OCI-LY7 (cell line): ENCODE results near the gene FAM193B. TPM values are rescaled to one million over a fixed set of nuclear protein-coding genes. Genes with fewer than 3 reads are reported as not detected.
A peak's percentile ranks its signal among the peaks of the same experiment; 100 is the strongest.

Experiments used
- BruUV-seq: library from RNA; stranded (reverse); fragments of 400-500 nt; replicated peaks from 2 replicates; lab custom pipeline; 2021; lab: Mats Ljungman, UMichigan
- CTCF ChIA-PET: fragments of 300-600 bp; sonication (Branson Sonifier 250); formaldehyde crosslinking; loops from one replicate; lab custom pipeline; 2022; ENCODE audit warnings: antibody characterized with exemption; ENCODE audit not compliant: unreplicated experiment; lab: Charles Lee
- POLR2A ChIA-PET: fragments of 300-600 bp; sonication (Branson Sonifier 250); formaldehyde crosslinking; loops from one replicate; lab custom pipeline; 2022; ENCODE audit warnings: antibody characterized with exemption; lab: Charles Lee
- DNase-seq: peaks from one replicate; pipeline ENCODE4 v3.0.0-alpha.2; 2015; ENCODE audit warnings: low spot score
- H2AFZ ChIP-seq: fragments of 200-600 bp; sonication (generic), shearing (Covaris generic); 2 replicates; pipeline ENCODE4 v1.6.1; 2014; ENCODE audit warnings: mild to moderate bottlenecking, antibody characterized with exemption, low read length, moderate library complexity
- H3K27ac ChIP-seq: fragments of 200-600 bp; sonication (generic); 2 replicates; pipeline ENCODE4 v1.5.1; 2014; ENCODE audit warnings: mixed run types, low read depth, mild to moderate bottlenecking, moderate library complexity, low read length, inconsistent platforms; ENCODE audit not compliant: poor library complexity, severe bottlenecking
- H3K36me3 ChIP-seq: fragments of 200-600 bp; sonication (generic); 2 replicates; pipeline ENCODE4 v1.6.1; 2014; ENCODE audit warnings: mild to moderate bottlenecking, antibody characterized with exemption, low read length, moderate library complexity, mixed read lengths; ENCODE audit not compliant: insufficient read depth
- H3K4me1 ChIP-seq: fragments of 200-600 bp; sonication (generic); 2 replicates; pipeline ENCODE4 v1.5.1; 2014; ENCODE audit warnings: mild to moderate bottlenecking, low read length; ENCODE audit not compliant: insufficient read depth, poor library complexity, severe bottlenecking
- H3K4me2 ChIP-seq: fragments of 200-600 bp; sonication (generic); 2 replicates; pipeline ENCODE4 v1.6.1; 2014; ENCODE audit warnings: mild to moderate bottlenecking, low read length
- H3K4me3 ChIP-seq: fragments of 200-600 bp; sonication (generic); 2 replicates; pipeline ENCODE4 v1.5.1; 2014; ENCODE audit warnings: mild to moderate bottlenecking, low read depth, low read length; ENCODE audit not compliant: poor library complexity, severe bottlenecking
- H3K79me2 ChIP-seq: fragments of 200-600 bp; sonication (generic); 2 replicates; pipeline ENCODE4 v1.6.1; 2016; ENCODE audit warnings: low read depth, mild to moderate bottlenecking, low read length, moderate library complexity, mixed read lengths; ENCODE audit not compliant: insufficient read depth
- H3K9me2 ChIP-seq: fragments of 200-600 bp; sonication (generic); 2 replicates; pipeline ENCODE4 v1.6.1; 2016; ENCODE audit warnings: mild to moderate bottlenecking, low read length, mixed read lengths; ENCODE audit not compliant: insufficient read depth
- H3K9me3 ChIP-seq: fragments of 200-600 bp; sonication (generic); 2 replicates; pipeline ENCODE4 v1.6.1; 2014; ENCODE audit warnings: mild to moderate bottlenecking, mixed run types, low read length, mixed read lengths
- H4K20me1 ChIP-seq: fragments of 200-600 bp; sonication (generic); 2 replicates; pipeline ENCODE4 v1.6.1; 2014; ENCODE audit warnings: mild to moderate bottlenecking, antibody characterized with exemption, low read length, moderate library complexity, mixed read lengths; ENCODE audit not compliant: insufficient read depth
- EZH2phosphoT487 ChIP-seq: fragments of 200-600 bp; sonication (generic); IDR thresholded peaks from 2 replicates; pipeline ENCODE4 v1.6.1; 2018; ENCODE audit warnings: low read depth, borderline replicate concordance, mild to moderate bottlenecking, mixed run types, antibody characterized with exemption, low read length, moderate library complexity, mixed read lengths
- intact Hi-C: fragments of 100-400 bp; cut with micrococcal nuclease; formaldehyde crosslinking; loops from one replicate; pipeline ENCODE4 v1.10.0; 2022; ENCODE audit not compliant: unreplicated experiment
- total RNA-seq, 2 experiments: library from RNA; depleted of rRNA in 1 of 2; stranded (reverse); fragments of >200 nt in 1 of 2; shearing (Covaris generic) in 1 of 2; gene quantifications; 2 replicates each; pipeline ENCODE4 v1.2.3, GENCODE V29; 2014 to 2022
- TF ChIP-seq, protein P1 (sequence below): fragments of 200-600 bp; sonication (generic); conservative IDR thresholded peaks from 2 replicates; pipeline ENCODE4 v1.5.1; 2014; ENCODE audit warnings: mild to moderate bottlenecking, antibody characterized with exemption, low read length, moderate library complexity, mixed read lengths

FAM193B gene
- total RNA-seq, 2 experiments from 2014 or later: 63.2 to 104 TPM

- peak overlapping the region; percentile 100 for H3K4me2 ChIP-seq
- no TSS peak for BruUV-seq
- no peaks in the 10 kb centered on the region for H3K9me2 ChIP-seq
- CTCF ChIA-PET: interaction anchor here (0.9 kb wide), 1 partner anchor 10 kb away, joined by 3 read pairs; the partner anchor contains the start of gene PDLIM7
- no peaks in the 10 kb centered on the region for H3K9me3 ChIP-seq
- H2AFZ ChIP-seq: no peak overlapping the region
- no peak for TF ChIP-seq EZH2phosphoT487
- TF ChIP-seq, protein P1, sequence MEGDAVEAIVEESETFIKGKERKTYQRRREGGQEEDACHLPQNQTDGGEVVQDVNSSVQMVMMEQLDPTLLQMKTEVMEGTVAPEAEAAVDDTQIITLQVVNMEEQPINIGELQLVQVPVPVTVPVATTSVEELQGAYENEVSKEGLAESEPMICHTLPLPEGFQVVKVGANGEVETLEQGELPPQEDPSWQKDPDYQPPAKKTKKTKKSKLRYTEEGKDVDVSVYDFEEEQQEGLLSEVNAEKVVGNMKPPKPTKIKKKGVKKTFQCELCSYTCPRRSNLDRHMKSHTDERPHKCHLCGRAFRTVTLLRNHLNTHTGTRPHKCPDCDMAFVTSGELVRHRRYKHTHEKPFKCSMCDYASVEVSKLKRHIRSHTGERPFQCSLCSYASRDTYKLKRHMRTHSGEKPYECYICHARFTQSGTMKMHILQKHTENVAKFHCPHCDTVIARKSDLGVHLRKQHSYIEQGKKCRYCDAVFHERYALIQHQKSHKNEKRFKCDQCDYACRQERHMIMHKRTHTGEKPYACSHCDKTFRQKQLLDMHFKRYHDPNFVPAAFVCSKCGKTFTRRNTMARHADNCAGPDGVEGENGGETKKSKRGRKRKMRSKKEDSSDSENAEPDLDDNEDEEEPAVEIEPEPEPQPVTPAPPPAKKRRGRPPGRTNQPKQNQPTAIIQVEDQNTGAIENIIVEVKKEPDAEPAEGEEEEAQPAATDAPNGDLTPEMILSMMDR: peak; percentile 61
- H3K36me3 ChIP-seq: peaks cover 89% of the 10 kb centered on the region
- DNase-seq: peak; percentile 61
- peak overlapping the region; percentile 95 for H3K27ac ChIP-seq
- intact Hi-C loops: loop anchor here (5.0 to 10.0 kb wide), 2 partner anchors 195 to 608 kb away; partner anchors contain the start of genes MXD3 and N4BP3
- peak overlapping the region; percentile 77 for H3K4me3 ChIP-seq
- H3K79me2 ChIP-seq: peaks cover 35% of the 10 kb centered on the region
- no peaks in the 10 kb centered on the region for H4K20me1 ChIP-seq
- POLR2A ChIA-PET: interaction anchor here (0.6 to 1.5 kb wide), 4 partner anchors 9 to 39 kb away, joined by 3 to 5 read pairs (median 4); no protein-coding TSS in a partner anchor
- peaks cover 84% of the 10 kb centered on the region for H3K4me1 ChIP-seq
These were observed 47.2 kb downstream of the FAM193B start for GRCh38 chr5:177507165-177507564.

- Histone ChIP-seq H3K4me1 (peaks cover 83% of the 10 kb centered on the region), H3K4me3 (peak overlapping the region; percentile 8), H3K4me2 (peak overlapping the region; percentile 71), H3K36me3 (peaks cover 73% of the 10 kb centered on the region), H3K9me3 (no peaks in the 10 kb centered on the region), H3K27ac (peak overlapping the region; percentile 94), H3K79me2 (peaks cover 31% of the 10 kb centered on the region), H2AFZ (no peak overlapping the region), H4K20me1 (no peaks in the 10 kb centered on the region), H3K9me2 (no peaks in the 10 kb centered on the region)
- no TSS peak for BruUV-seq
- DNase-seq: peak; percentile 70
- intact Hi-C loops: loop anchor here (5.0 to 10.0 kb wide), 2 partner anchors 193 to 610 kb away; partner anchors contain the start of genes MXD3 and N4BP3
- ChIA-PET CTCF (interaction anchor here (0.6 to 0.7 kb wide), 2 partner anchors 45 to 49 kb away, joined by 3 read pairs; no protein-coding TSS in a partner anchor), POLR2A (no interaction called here)
- TF ChIP-seq EZH2phosphoT487: no peak
- TF ChIP-seq, protein P1: no peak
These were observed 49.3 kb downstream of the FAM193B start for GRCh38 chr5:177505075-177505474.
